ENCODE results near the gene WFDC12.

DNA sequence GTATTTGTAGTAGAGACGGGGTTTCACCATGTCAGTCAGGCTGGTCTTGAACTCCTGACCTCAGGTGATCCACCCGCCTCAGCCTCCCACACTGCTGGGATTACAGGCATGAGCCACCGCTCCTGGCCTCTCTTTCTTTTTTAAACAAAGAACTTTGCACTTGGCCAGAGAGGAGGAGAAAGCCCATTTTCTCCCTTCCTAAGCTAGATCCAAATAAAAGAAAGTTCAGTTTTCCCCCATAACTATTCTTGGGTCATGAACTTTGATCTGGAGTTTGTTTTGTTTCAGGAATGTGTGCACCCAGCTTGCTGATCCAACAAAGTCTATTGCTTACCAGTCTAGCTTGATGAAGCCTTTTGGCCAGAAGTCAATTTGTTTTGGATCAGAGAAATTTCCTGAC lies 46.7 kb downstream of the WFDC12 start:
- TF ChIP-seq, protein P1, sequence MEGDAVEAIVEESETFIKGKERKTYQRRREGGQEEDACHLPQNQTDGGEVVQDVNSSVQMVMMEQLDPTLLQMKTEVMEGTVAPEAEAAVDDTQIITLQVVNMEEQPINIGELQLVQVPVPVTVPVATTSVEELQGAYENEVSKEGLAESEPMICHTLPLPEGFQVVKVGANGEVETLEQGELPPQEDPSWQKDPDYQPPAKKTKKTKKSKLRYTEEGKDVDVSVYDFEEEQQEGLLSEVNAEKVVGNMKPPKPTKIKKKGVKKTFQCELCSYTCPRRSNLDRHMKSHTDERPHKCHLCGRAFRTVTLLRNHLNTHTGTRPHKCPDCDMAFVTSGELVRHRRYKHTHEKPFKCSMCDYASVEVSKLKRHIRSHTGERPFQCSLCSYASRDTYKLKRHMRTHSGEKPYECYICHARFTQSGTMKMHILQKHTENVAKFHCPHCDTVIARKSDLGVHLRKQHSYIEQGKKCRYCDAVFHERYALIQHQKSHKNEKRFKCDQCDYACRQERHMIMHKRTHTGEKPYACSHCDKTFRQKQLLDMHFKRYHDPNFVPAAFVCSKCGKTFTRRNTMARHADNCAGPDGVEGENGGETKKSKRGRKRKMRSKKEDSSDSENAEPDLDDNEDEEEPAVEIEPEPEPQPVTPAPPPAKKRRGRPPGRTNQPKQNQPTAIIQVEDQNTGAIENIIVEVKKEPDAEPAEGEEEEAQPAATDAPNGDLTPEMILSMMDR (IDR thresholded peaks at IDR 0.05 in 8 of 11, conservative IDR thresholded peaks at IDR 0.05 in 3 of 11), result no peak
- TF ChIP-seq POLR2A (IDR thresholded peaks at IDR 0.05), result no peak

Measured in spleen (tissue), 7 donors.